Endothelial cell of umbilical vein (primary cell): ENCODE results near the gene GNB1L.

Experiments
- CTCF ChIP-seq, 2 donors: IDR thresholded peaks; 1 replicate in 1 of 2; 2 replicates in 1 of 2; pipeline ENCODE4 v1.5.1; 2011; ENCODE audit warnings: low read length in 2 of 2, mild to moderate bottlenecking in 2 of 2, moderate library complexity in 2 of 2, control low read depth in 1 of 2, inconsistent platforms in 1 of 2, low read depth in 1 of 2; ENCODE audit not compliant: insufficient read depth in 1 of 2; ENCODE audit errors: extremely low read depth in 1 of 2
- EZH2 ChIP-seq: IDR thresholded peaks from 2 replicates; pipeline ENCODE4 v1.6.1; 2012; ENCODE audit warnings: borderline replicate concordance, low read depth, mild to moderate bottlenecking, moderate library complexity, low read length, inconsistent platforms; ENCODE audit not compliant: severe bottlenecking
- FOS ChIP-seq: IDR thresholded peaks from 2 replicates; pipeline ENCODE4 v1.6.1; 2011; ENCODE audit warnings: mild to moderate bottlenecking, low read length, moderate library complexity, borderline replicate concordance; ENCODE audit not compliant: insufficient read depth
- GATA2 ChIP-seq: IDR thresholded peaks from 2 replicates; pipeline ENCODE4 v1.7.0; 2011; ENCODE audit warnings: low read depth, mild to moderate bottlenecking, moderate library complexity, mixed read lengths, low read length; ENCODE audit not compliant: insufficient read length, insufficient read depth
- JUN ChIP-seq: IDR thresholded peaks from 2 replicates; pipeline ENCODE4 v1.6.1; 2011; ENCODE audit warnings: borderline replicate concordance, low read depth; ENCODE audit not compliant: insufficient read length, insufficient read depth
- MYC ChIP-seq: IDR thresholded peaks from one replicate; pipeline ENCODE4 v1.6.1; 2011; ENCODE audit warnings: mild to moderate bottlenecking, low read depth, low read length
- POLR2A ChIP-seq: IDR thresholded peaks from 2 replicates; pipeline ENCODE4 v1.6.1; 2012; ENCODE audit warnings: low read depth, mild to moderate bottlenecking, control low read depth, low read length
- POLR2AphosphoS5 ChIP-seq: IDR thresholded peaks from 2 replicates; pipeline ENCODE4 v1.6.1; 2012; ENCODE audit warnings: low read depth, mild to moderate bottlenecking, control low read depth, low read length, moderate library complexity; ENCODE audit not compliant: insufficient read depth
- TF ChIP-seq, protein P1 (sequence below): IDR thresholded peaks from 2 replicates; pipeline ENCODE4 v1.6.1; 2011; ENCODE audit not compliant: insufficient read depth, insufficient read length

DNA sequence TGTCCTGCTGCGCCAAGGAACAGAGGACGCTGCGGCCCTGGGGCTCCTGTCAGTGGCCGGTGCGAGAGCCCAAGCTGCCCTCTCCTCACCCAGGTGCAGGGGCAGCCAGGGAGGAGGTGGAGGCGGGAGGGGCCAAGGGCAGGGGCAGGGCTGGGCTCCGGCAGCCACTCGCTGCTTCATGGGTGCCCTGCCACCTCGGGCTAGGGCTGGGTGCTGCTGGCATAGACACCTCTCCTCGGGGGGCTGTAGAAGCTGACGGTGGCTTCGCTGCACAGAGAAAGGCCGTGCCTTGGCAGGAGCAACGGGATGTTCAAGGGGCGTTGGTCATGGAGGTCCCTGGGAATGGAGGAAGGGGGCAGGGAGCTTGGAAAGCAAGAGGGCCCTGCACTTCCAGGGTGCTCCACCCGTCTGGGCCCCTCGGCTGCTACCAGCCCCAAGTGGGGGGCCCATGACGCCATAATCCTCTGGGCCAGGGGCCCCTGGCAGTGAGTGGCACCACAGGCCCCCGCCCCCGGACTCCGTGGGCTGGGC, 95.7 kb downstream of the GNB1L start:
- TF ChIP-seq POLR2A, result no peak
- TF ChIP-seq, protein P1, sequence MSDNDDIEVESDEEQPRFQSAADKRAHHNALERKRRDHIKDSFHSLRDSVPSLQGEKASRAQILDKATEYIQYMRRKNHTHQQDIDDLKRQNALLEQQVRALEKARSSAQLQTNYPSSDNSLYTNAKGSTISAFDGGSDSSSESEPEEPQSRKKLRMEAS, result no peak
- no peak for TF ChIP-seq MYC
- TF ChIP-seq CTCF (IDR thresholded peaks at IDR 0.05; ENCODE audit: extremely low read depth in 1 of 2, insufficient read depth in 1 of 2, low read depth in 1 of 2, low read length in 2 of 2), result no peak
- TF ChIP-seq EZH2, result no peak
- TF ChIP-seq GATA2, result no peak
- no peak for TF ChIP-seq POLR2AphosphoS5
- TF ChIP-seq FOS, result no peak
- TF ChIP-seq JUN, result no peak
